ENCODE data around the gene ZBTB2.

ZBTB2 gene

DNA sequence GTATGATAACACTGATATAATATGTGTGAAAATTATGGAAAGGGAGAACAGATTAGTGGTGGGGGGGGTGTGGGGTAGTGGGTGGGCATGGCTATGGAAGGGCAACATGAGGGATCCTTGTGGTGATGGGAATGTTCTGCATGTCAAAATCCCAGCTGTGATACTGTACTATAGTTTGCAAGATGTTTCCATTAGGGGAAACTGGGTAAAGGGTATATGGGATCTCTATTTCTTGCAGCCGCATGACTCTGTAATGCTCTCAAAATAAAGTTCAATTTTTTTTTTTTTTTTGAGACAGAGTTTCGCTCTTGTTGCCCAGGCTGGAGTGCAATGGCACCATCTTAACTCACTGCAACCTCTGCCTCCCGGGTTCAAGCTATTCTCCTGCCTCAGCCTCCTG, 14.3 kb downstream of the ZBTB2 start:
- Histone ChIP-seq H3K36me3 (ENCODE audit: control insufficient read depth, insufficient read depth, low read length) (peaks cover 3% of the 10 kb centered on the region; the same call in 1 of the 2 replicates), H3K4me3 (replicated peaks; ENCODE audit: low read depth, low read length) (no peak overlapping the region), H3K27me3 (replicated peaks; ENCODE audit: control insufficient read depth, insufficient read depth, low read length) (no peaks in the 10 kb centered on the region)
- TF ChIP-seq, protein P1, sequence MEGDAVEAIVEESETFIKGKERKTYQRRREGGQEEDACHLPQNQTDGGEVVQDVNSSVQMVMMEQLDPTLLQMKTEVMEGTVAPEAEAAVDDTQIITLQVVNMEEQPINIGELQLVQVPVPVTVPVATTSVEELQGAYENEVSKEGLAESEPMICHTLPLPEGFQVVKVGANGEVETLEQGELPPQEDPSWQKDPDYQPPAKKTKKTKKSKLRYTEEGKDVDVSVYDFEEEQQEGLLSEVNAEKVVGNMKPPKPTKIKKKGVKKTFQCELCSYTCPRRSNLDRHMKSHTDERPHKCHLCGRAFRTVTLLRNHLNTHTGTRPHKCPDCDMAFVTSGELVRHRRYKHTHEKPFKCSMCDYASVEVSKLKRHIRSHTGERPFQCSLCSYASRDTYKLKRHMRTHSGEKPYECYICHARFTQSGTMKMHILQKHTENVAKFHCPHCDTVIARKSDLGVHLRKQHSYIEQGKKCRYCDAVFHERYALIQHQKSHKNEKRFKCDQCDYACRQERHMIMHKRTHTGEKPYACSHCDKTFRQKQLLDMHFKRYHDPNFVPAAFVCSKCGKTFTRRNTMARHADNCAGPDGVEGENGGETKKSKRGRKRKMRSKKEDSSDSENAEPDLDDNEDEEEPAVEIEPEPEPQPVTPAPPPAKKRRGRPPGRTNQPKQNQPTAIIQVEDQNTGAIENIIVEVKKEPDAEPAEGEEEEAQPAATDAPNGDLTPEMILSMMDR (IDR thresholded peaks at IDR 0.05; ENCODE audit: insufficient read depth, low read length, poor library complexity, severe bottlenecking) = no peak
- DNase-seq (ENCODE audit: extremely low read depth, insufficient read length) = no peak

DNA sequence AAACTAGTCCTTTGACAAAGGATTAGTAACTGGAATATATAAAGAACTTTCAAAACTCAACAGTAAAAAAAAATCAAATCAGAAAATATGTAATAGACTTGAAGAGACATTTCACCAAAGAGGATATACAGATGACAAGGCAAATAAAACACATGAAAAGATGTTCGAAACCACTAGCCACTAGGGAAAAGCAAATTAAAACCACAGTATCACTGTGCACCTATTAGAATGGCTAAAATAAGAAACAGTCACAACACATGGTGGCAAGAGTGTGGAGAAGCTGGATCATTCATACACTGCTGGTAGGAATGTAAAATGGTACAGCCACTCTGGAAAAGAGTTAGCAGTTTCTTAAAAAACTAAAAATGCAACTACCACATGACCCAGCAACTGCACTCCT, 14.9 kb downstream of the ZBTB2 start:
- DNase-seq (ENCODE audit: extremely low read depth, insufficient read length) = no peak
- Histone ChIP-seq H3K27me3 (replicated peaks; ENCODE audit: control insufficient read depth, insufficient read depth, low read length) (no peaks in the 10 kb centered on the region), H3K36me3 (ENCODE audit: control insufficient read depth, insufficient read depth, low read length) (peaks cover 4% of the 10 kb centered on the region), H3K4me3 (replicated peaks; ENCODE audit: low read depth, low read length) (no peak overlapping the region)
- TF ChIP-seq, protein P1 (IDR thresholded peaks at IDR 0.05; ENCODE audit: insufficient read depth, low read length, poor library complexity, severe bottlenecking) = no peak

DNA sequence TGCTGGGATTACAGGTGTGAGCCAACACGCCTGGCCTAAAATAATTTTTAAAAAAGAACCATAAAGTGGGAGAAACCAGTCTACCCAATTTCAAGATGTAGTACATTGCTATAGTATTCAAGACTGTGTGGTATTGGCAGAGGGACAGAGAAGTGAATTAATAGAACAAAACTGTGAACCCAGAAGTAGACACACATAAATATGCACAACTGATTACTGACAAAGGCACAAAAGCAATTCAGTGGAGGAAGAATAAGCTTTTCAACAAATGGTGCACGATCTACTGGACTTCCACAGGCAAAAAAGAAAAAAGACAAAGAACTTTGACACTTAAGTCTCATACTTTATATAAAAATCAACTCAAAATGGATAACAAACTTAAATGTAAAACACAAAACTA, 15.5 kb downstream of the ZBTB2 start:
- no peak for DNase-seq (ENCODE audit: extremely low read depth, insufficient read length)
- Histone ChIP-seq H3K4me3 (replicated peaks; ENCODE audit: low read depth, low read length) (no peak overlapping the region), H3K27me3 (replicated peaks; ENCODE audit: control insufficient read depth, insufficient read depth, low read length) (no peaks in the 10 kb centered on the region), H3K36me3 (ENCODE audit: control insufficient read depth, insufficient read depth, low read length) (peaks cover 9% of the 10 kb centered on the region)
- TF ChIP-seq, protein P1 (IDR thresholded peaks at IDR 0.05; ENCODE audit: insufficient read depth, low read length, poor library complexity, severe bottlenecking) = no peak

DNA sequence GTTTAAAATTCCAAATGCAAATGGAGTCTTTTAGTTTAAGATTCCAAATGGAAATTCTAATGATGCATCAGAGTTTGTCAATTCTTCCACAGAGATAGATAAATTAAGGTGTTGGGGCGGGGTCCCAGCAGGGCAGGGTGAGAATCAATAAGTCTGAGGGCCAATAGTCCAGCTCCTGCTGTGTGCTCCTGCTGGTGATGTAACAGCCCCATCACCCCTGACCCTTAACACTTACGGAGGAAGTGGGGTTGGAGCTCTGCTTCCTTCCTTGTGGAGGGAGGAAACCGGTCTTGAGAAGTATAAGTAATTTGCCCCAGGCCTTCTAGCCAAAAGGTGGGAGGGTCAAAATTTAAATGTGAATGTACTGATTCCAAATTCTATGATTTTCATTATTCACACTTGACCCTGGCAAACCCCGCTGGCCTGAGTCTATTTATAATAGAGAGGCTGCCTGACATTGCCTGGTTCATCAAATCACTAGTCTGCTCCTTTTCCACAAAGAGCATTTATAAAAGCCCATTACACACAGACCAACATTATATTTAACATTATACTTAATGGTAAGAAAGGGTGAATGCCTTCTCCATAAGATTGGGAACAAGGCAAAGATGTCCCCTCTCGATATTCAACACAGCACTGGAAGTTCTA, 17.2 kb downstream of the ZBTB2 start:
- TF ChIP-seq, protein P1 (IDR thresholded peaks at IDR 0.05; ENCODE audit: insufficient read depth, low read length, poor library complexity, severe bottlenecking) = no peak
- Histone ChIP-seq H3K27me3 (replicated peaks; ENCODE audit: control insufficient read depth, insufficient read depth, low read length) (no peaks in the 10 kb centered on the region), H3K36me3 (ENCODE audit: control insufficient read depth, insufficient read depth, low read length) (peaks cover 9% of the 10 kb centered on the region), H3K4me3 (replicated peaks; ENCODE audit: low read depth, low read length) (no peak overlapping the region)
- DNase-seq (ENCODE audit: extremely low read depth, insufficient read length) = no peak

DNA sequence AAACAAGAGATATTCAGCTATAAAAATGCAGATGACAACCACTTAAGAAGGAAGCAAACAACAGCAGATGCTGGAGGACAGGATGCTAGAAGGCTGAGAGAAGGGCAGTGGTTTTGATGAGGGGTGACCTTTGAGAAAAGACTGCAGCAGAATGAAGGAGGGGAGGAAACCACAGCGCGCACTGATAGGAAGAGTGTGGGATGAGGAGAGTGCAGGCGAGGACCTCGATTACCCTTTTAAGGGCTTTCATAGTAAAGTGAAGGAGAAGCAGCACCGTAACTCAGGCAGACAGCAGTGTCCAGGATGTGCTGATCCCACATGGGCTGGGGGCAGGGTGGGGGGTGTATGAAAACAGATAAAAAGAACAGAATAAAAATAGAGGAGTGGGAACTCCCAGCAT, 19.2 kb downstream of the ZBTB2 start:
- Histone ChIP-seq H3K36me3 (ENCODE audit: control insufficient read depth, insufficient read depth, low read length) (peaks cover 9% of the 10 kb centered on the region), H3K4me3 (replicated peaks; ENCODE audit: low read depth, low read length) (no peak overlapping the region), H3K27me3 (replicated peaks; ENCODE audit: control insufficient read depth, insufficient read depth, low read length) (no peaks in the 10 kb centered on the region)
- TF ChIP-seq, protein P1 (IDR thresholded peaks at IDR 0.05; ENCODE audit: insufficient read depth, low read length, poor library complexity, severe bottlenecking) = no peak
- DNase-seq (ENCODE audit: extremely low read depth, insufficient read length) = no peak

Measured in GM06990 (cell line).